Measurements from ENCODE around the gene DAW1.

GRCh38 chr2:227872676-227873075 lies 1.2 kb downstream of the DAW1 start:
- TF ChIP-seq POLR2A (IDR thresholded peaks at IDR 0.05), result no peak
- TF ChIP-seq CTCF (IDR thresholded peaks at IDR 0.05), result no peak
- no peak for TF ChIP-seq POLR2AphosphoS5 (IDR thresholded peaks at IDR 0.05; ENCODE audit: insufficient read depth in 1 of 2, low read depth in 1 of 2)
